GM19467 (cell line): ENCODE results near the gene RND3.

Experiments
- ATAC-seq: cut with Tn5 transposase; IDR thresholded peaks from one replicate; pipeline ENCODE4 v1.9.1; 2021; ENCODE audit warnings: mild to moderate bottlenecking, moderate library complexity; ENCODE audit not compliant: unreplicated experiment

The RND3 gene

DNA sequence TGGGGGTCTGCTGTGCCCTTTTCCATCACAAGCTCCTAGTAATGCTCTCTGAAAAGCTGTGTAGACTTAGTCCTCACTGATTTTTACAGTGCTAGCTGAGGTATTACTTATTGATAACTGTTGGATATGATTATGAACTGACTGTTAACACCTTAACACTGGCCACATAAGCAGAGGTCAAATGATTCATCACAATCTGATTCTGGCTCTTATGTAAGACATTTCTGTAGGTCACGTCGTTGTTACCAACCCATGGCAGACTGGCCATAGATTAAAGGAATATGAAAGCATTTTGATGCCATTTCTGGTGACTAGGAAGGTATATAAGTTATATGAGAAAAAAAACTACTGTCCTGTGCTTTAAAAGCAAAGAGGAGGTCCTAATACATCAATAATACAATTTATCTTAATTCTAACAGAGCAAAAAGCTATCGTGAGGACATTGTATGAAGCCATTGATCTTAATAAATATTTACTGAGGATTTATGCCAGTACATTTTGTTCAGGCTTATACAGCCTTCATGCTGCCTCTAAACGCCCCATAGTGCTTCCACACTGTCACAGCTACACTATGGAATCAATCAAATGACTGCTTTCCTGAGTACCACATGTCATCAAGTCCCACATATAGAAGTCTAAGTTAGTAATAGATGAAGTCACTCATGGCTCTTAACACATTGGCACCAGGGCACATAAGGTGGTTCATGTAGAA lies 6.9 kb upstream of the RND3 start:
- no peak for ATAC-seq

- ATAC-seq = no peak
Observed at GRCh38 chr2:150491943-150492342, 4.5 kb upstream of the RND3 start.

- ATAC-seq = no peak
Observed at GRCh38 chr2:150491430-150491829, 4.0 kb upstream of the RND3 start.

DNA sequence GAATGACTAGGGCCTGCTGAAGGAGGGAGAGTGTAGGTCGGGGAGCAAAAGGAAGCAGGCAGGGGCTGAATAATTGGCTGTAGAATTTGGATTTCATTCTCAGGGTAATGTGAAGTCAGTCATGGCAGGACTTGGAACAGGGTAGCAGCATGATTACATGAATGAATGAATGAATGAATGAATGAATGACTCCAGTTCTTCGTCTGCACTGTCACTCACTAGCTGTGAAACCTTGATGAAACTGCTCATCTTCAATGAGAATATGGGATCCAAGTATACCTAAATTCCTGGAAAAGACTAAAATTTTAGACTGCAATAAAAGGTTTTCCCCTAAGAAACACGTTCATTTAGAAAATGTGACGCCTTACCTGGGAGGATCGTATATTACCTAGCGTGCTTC lies 3.0 kb upstream of the RND3 start:
- no peak for ATAC-seq

GRCh38 chr2:150486539-150487484 lies 655 bp downstream of the RND3 start:
- ATAC-seq = no peak

DNA sequence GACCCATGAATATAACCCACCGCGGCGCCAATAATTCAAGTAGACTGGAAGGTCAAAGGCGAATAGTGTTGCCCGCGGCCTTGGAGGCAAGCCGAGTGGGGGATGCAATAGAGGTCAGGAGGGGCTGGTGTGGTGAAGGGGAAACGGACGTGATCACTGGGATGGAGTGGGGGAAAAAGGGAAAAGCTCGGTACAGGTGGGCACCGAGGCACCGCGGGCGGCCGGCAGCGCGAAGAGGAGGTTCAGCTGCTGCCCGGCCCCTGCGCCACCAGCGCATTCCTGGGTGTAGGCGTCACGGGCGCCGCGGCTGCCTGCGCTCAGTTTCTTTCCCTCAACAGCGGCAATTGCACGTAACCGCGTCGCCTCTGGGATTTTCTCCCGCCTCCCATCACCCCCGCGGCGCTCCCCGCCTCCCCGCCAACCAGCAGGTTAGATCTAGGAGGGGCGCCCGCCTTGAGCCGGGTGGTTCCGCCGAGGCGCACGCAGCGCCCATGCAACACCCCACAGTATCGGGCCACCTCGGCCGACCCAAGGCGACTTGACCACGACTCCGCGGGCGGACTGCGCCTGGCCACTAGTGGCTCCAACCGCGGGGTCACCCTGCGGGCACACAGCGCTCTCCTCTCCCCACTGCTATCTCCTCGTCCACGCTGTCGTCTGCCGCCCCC lies 1.5 kb downstream of the RND3 start:
- ATAC-seq = no peak

GRCh38 chr2:150485114-150485870 lies 2.2 kb downstream of the RND3 start:
- no peak for ATAC-seq

DNA sequence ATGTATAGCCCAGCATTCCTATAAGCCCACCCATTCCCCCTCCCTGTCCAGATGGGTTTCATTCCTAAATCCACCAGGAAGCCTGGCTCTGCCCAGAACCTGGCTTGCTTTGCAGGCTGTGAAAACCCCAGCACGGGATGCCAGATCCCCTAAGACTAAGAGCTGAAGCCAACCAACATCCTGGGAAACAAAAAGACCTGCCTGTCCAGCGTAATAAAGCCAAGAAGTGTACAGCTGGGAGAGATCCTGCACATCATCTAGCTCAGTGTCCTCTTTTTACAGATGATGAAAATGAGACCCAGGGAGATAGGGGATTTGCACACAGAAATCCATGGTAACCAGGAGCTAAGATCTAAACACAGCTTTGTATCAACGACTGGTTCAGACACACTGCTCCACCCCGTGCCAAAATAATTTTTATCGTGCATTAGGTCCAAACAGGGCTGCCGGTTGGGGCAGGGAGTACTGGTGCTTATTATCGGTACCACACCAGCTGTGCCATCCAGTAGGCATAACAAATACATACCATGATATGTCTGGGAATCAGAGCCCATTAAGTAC lies 2.9 kb downstream of the RND3 start:
- no peak for ATAC-seq

- no peak for ATAC-seq
Observed at GRCh38 chr2:150484006-150484405, 3.5 kb downstream of the RND3 start.

DNA sequence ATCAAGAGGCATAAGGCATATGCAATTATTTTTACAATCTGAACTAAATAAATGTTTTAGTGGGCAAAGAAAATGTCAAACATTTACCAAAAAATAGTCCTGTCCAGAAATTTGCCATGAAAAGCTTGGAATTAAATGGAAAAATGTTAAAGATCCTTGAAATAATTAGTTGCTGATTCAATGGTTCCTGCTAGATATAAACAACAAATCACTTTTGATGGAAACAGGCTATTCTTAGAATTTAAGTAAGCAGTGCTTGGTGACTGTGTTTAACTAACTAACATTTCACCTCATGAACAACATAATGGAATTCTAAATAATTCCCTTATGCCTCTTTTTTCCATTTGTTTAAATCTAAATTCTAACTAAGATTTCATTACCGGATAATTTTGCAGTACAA lies 3.9 kb downstream of the RND3 start:
- no peak for ATAC-seq

GRCh38 chr2:150482667-150483400 lies 4.6 kb downstream of the RND3 start:
- no peak for ATAC-seq

- no peak for ATAC-seq
Observed at GRCh38 chr2:150482111-150482510, 5.4 kb downstream of the RND3 start.

DNA sequence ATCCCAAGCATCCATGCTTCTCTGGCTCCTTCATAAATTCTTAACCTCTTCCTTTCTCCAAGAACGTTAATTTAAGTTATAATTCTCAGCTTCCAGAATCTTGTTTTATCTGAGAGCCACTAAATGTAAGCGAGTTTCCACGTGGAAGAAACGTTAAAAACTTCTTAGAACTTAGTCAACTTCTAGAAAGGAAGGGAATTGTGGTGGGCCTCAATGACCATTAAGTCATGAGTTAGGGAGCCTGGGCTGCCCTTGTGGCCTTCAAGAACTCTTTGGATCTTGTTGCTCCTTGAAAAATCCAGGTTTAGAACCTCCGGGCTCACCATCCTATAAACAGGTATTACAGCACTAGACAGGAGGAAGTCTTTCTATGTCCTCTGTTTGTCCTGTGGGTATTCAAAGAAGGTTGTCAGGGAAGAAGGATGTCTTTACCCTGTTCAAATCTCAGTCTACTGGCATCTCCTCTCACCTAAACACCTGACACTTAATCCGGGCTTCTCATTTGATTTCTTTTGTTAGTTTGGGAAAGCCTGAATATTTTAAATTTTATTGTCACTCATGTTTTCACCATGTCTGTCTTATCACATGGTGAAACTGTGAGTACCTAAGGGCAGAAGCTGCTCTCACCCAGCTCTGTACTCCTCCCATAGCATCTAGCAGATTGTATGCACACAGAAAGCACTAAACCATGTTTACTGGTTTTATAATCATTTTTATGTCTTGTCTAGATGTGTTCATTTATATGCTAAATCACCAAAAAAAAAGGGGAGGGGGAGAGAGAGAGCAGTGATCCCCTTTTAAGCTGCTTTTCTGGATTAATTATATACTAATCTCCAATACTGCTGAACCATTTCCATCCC lies 6.3 kb downstream of the RND3 start:
- ATAC-seq = no peak

GRCh38 chr2:150480241-150480640 lies 7.2 kb downstream of the RND3 start:
- ATAC-seq = no peak

DNA sequence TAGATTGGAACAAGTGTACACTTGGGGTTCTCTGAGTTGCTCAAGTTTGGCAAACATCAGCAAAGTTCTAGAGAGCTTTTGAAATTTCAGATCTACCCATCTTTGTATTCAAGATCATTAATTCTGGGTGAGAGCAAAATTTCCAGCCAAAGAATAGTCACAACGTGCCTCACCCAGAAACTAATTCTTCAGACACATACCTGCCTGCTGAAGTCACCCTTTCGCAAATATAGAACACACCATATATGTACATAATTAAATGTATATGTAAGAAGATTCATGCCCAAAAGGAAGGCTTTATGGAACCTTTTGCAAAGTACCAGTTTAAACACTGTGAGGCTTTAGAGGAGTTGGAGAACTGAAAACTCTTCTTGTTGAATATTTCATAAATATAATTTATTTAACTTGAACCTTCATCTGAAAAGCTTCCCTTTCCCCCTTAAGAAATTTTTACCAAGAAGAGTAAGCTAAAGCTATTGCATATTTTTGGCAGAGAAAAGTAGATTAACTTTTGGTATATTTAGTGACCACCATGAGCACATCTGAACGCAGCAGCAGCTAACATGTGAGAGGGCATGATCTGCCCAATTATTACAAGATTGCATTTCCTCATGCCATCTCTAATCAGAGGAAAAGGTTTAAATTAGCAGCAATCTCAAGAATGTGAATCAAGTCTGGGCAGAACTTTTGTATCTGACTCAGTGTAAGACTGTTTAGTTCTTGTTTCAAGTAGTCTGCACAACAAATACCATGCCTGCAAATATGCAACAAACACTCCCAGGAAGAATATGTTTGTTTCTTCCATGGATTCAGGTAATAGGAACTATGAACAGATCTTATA lies 8.2 kb downstream of the RND3 start:
- no peak for ATAC-seq

DNA sequence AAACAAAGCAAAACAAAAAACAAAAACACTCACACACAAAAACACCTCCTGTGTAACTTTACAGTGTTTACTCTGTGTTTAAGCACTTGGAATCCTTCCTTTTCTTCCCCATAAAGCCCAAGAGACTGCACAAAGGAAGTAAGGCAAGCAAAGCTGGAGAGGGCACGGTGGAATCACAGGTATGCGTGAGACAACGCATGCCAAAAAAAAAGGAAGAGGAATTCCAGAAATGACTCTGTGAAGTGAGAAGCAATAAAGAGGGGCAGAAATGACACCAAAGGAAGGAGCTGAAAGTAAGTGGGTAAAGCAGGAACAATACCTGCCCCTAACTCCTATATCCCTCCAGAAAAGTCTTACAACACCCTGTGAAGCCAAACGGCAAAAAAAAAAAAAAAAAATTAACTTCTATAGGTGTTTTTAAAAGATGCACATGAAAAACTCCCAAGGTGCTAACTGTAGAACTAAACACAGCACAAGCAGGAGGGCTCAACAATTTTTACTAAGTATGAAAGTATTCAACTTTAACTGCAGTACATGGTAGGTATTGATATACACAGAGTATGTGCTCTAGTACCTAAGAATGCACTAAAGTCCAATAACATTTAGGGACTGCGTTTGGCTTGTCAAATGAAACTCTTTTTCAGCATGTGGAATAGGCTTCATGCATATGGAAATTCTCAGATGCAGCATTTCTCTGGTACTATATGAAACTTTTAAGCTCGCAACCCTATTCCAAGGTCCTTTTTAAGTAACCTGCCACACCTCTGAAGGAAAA lies 9.1 kb downstream of the RND3 start:
- no peak for ATAC-seq

DNA sequence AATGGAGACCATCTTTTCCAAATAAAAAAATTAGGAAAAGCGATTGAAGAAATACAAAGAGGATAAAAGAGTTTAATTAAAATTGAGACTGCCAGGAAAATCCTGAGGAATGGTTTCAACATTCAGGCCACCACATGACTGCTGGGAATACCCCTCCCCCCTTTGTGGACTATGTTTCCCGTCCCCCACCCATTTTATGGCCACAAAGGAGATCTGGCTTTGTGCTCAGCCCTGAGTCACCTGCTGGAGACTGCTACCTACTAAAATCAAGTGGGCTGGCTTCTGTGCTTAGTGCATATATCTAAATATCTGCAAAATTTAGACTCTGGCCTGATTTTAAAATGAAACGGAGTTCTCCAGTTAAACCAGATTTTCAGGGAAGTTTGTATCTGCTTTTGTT lies 10.1 kb downstream of the RND3 start:
- ATAC-seq = no peak
